ENCODE data around the gene EXT2. TPM values are rescaled to one million over a fixed set of nuclear protein-coding genes. Genes with fewer than 3 reads are reported as not detected.

EXT2 gene
- total and polyA plus RNA-seq, 4 experiments from 2014 or later, result 28.2 to 48.5 (median 35.7) TPM

DNA sequence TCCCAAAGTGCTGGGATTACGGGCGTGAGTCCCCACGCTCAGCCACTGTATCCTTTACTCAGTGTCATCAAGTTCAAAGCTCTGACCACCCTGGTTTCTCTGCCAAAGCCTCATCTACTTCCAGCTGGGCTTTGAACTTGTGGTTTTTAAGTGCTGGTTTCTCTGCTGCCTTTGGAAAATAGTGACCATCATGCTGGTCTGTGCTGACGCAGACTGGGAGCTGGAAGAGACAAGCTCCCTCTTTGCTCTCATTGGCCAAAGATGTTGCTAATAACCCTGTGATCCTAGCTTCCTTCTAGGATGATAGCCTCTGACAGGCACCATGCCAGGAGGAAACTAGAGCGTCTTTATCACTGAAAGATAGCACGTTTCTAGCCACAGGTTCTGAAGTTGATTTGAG, 152.0 kb downstream of the EXT2 start:
- H3K27ac ChIP-seq (ENCODE audit: low read depth, low read length), result no peak overlapping the region
- no peak overlapping the region for H3K4me3 ChIP-seq (ENCODE audit: low read length in 2 of 2)
- ChIA-PET CTCF (ENCODE audit: partially characterized antibody) (no interaction called here), POLR2A (ENCODE audit: partially characterized antibody) (no interaction called here)
- H3K9me3 Mint-ChIP-seq, result peaks cover 0 to 24% (median 16%) of the 10 kb centered on the region in 8 donors
- H3K4me1 ChIP-seq (ENCODE audit: insufficient read depth, low read length), result no peaks in the 10 kb centered on the region
- H3K27me3 ChIP-seq (ENCODE audit: insufficient read depth, low read length), result no peaks in the 10 kb centered on the region
- DNase-seq, result no peak
- H3K9me3 ChIP-seq (ENCODE audit: control insufficient read depth in 1 of 2, low read length in 2 of 2), result no peaks in the 10 kb centered on the region
- no peaks in the 10 kb centered on the region for H3K4me1 Mint-ChIP-seq
- peaks cover 70 to 90% of the 10 kb centered on the region in 2 donors for H3K36me3 Mint-ChIP-seq
- intact Hi-C loops (cut with micrococcal nuclease), result no loop called here
- no peak overlapping the region for H3K4me3 Mint-ChIP-seq
- no peak overlapping the region for H3K27ac Mint-ChIP-seq
- no peaks in the 10 kb centered on the region for H3K36me3 ChIP-seq (ENCODE audit: insufficient read depth, low read length)
- no peaks in the 10 kb centered on the region for H3K27me3 Mint-ChIP-seq

DNA sequence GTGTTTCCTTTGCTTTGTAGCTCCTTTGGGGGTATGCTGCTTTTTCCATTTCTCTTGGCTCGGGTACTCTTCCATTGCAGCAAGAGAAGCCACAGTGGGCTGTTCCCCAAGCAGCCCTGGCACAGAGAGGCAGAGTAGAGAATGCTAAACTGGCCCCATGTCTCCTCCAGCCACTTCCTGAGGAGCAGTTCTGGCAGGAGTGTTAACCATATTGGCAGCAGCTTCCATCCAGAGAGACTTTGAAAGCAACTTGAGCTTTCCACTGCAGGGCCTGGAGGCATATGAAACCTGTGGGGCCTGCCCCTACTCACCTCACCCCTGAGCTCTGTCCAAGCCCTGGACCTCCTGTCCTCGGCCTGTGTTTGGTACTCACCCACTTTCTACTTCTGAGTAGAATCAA, 152.6 kb downstream of the EXT2 start:
- ChIA-PET CTCF (ENCODE audit: partially characterized antibody) (no interaction called here), POLR2A (ENCODE audit: partially characterized antibody) (no interaction called here)
- H3K9me3 ChIP-seq (ENCODE audit: control insufficient read depth in 1 of 2, low read length in 2 of 2), result no peaks in the 10 kb centered on the region
- H3K4me1 Mint-ChIP-seq, result no peaks in the 10 kb centered on the region
- no peak overlapping the region for H3K27ac ChIP-seq (ENCODE audit: low read depth, low read length)
- no peak overlapping the region for H3K4me3 Mint-ChIP-seq
- H3K27me3 ChIP-seq (ENCODE audit: insufficient read depth, low read length), result no peaks in the 10 kb centered on the region
- intact Hi-C loops (cut with micrococcal nuclease), result no loop called here
- no peaks in the 10 kb centered on the region for H3K4me1 ChIP-seq (ENCODE audit: insufficient read depth, low read length)
- H3K36me3 Mint-ChIP-seq, result peaks cover 68 to 94% of the 10 kb centered on the region in 2 donors
- H3K36me3 ChIP-seq (ENCODE audit: insufficient read depth, low read length), result no peaks in the 10 kb centered on the region
- DNase-seq, result no peak
- no peak overlapping the region for H3K27ac Mint-ChIP-seq
- no peaks in the 10 kb centered on the region for H3K27me3 Mint-ChIP-seq
- H3K9me3 Mint-ChIP-seq, result peaks cover 0 to 30% (median 22%) of the 10 kb centered on the region in 8 donors
- no peak overlapping the region for H3K4me3 ChIP-seq (ENCODE audit: low read length in 2 of 2)

DNA sequence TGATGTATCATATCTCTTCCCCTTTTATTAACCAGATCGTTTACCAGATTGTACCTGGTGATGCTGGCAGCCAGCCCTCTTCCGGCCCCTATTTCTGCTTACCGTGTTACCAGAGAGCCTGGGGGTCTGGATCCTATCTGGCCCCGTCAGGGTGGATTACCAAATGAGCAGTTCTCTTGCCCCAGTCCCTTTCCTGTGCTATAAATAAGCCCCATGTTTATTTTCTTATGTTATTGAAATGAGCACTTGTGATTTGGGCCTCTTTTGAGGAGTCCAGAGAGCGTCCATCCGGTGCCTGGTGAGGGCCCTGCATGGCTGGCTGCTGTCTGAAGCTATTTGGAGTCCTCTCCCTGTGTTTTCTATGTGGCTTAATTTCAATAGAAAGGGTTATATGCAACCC, 154.9 kb downstream of the EXT2 start:
- peaks cover 0 to 37% (median 26%) of the 10 kb centered on the region in 8 donors for H3K9me3 Mint-ChIP-seq
- peaks cover 51 to 73% of the 10 kb centered on the region in 2 donors for H3K36me3 Mint-ChIP-seq
- POLR2A ChIA-PET (ENCODE audit: partially characterized antibody), result no interaction called here
- Histone ChIP-seq H3K9me3 (ENCODE audit: control insufficient read depth in 1 of 2, low read length in 2 of 2) (no peaks in the 10 kb centered on the region), H3K4me1 (ENCODE audit: insufficient read depth, low read length) (no peaks in the 10 kb centered on the region), H3K36me3 (ENCODE audit: insufficient read depth, low read length) (no peaks in the 10 kb centered on the region), H3K4me3 (ENCODE audit: low read length in 2 of 2) (no peak overlapping the region), H3K27ac (ENCODE audit: low read depth, low read length) (no peak overlapping the region), H3K27me3 (ENCODE audit: insufficient read depth, low read length) (no peaks in the 10 kb centered on the region)
- peaks cover 0 to under 1% (median 0%) of the 10 kb centered on the region in 4 donors for H3K4me1 Mint-ChIP-seq
- H3K27ac Mint-ChIP-seq, result no peak overlapping the region
- intact Hi-C loops (cut with micrococcal nuclease), result no loop called here
- no peaks in the 10 kb centered on the region for H3K27me3 Mint-ChIP-seq
- CTCF ChIA-PET (ENCODE audit: partially characterized antibody), result no interaction called here
- H3K4me3 Mint-ChIP-seq, result no peak overlapping the region
- no peak for DNase-seq

DNA sequence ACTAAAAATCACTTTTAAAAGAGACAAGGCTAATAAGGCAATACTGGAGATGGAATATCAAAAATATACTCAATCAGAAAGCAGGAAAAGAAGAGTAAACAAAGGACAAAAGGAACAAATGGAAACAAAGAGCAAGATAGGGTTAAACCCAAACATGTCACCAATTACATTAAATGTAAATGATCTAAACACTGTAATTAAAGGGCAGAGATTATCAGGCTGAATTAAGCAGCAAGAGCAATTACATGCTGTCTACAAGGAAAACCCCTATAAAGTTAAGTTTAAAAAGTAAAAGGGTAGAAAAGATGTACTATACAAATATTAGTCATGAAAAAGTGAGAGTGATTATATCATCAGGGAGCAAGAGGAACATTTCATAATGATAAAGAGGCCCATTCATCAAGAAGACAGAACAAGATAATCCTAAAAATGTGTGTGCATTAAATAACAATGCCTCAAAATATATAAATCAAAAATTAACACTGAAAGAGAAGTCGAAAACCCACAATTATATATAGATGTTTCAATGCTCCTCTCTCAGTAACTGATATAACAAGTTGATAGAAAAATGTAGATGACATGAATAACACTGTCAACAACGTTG, 157.6 kb downstream of the EXT2 start:
- POLR2A ChIA-PET (ENCODE audit: partially characterized antibody), result no interaction called here
- no peaks in the 10 kb centered on the region for H3K27me3 ChIP-seq (ENCODE audit: insufficient read depth, low read length)
- peaks cover 13 to 26% (median 20%) of the 10 kb centered on the region in 4 donors for H3K4me1 Mint-ChIP-seq
- no peak overlapping the region for H3K4me3 ChIP-seq (ENCODE audit: low read length in 2 of 2)
- H3K27me3 Mint-ChIP-seq, result no peaks in the 10 kb centered on the region
- H3K4me1 ChIP-seq (ENCODE audit: insufficient read depth, low read length), result peaks cover 19% of the 10 kb centered on the region
- H3K36me3 ChIP-seq (ENCODE audit: insufficient read depth, low read length), result no peaks in the 10 kb centered on the region
- CTCF ChIA-PET (ENCODE audit: partially characterized antibody), result no interaction called here
- no peaks in the 10 kb centered on the region for H3K9me3 ChIP-seq (ENCODE audit: control insufficient read depth in 1 of 2, low read length in 2 of 2)
- peaks cover 0 to 37% (median 26%) of the 10 kb centered on the region in 8 donors for H3K9me3 Mint-ChIP-seq
- DNase-seq, result no peak
- intact Hi-C loops (cut with micrococcal nuclease), result no loop called here
- H3K4me3 Mint-ChIP-seq, result no peak overlapping the region
- no peak overlapping the region for H3K27ac ChIP-seq (ENCODE audit: low read depth, low read length)
- H3K36me3 Mint-ChIP-seq, result peaks cover 33 to 51% of the 10 kb centered on the region in 2 donors
- peak overlapping the region in 1 of 7 donors; percentile 30 for H3K27ac Mint-ChIP-seq

DNA sequence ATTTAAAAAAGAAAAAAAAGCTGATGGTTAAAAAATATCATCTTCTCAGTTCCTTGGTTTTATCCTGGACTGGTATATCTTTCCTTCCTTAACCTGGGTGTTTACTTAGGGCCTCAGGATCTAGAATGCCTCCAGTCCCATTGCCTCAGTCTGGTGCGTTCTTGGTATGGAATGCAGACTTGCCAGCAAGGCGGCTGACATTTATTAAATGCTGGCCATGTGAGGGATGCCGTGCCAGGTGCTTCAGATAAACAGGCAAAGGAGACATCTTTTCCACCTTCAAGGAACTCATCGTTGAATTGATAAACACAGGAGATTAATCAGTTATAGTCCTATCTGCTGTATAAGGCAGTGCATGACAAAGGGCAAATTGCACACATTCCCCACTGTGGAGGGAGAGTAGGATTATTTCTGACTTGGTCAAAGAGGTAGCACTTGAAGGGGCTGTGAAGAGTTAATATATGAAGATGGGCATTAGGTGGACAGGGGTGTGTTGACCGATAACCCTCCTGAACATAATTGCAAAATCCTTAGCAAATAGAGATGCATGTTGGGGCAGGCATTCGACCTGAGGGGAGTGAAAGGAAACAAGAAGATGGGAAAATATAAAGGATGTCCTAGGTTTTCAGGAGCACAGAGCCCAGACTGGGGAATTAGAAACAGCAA, 160.1 kb downstream of the EXT2 start:
- no peak overlapping the region for H3K4me3 ChIP-seq (ENCODE audit: low read length in 2 of 2)
- ChIA-PET POLR2A (ENCODE audit: partially characterized antibody) (no interaction called here), CTCF (ENCODE audit: partially characterized antibody) (no interaction called here)
- peaks cover 32% of the 10 kb centered on the region for H3K4me1 ChIP-seq (ENCODE audit: insufficient read depth, low read length)
- Mint-ChIP-seq H3K9me3 (peaks cover 0 to 30% (median 25%) of the 10 kb centered on the region in 8 donors), H3K36me3 (peaks cover 21 to 27% of the 10 kb centered on the region in 2 donors), H3K27ac (peak overlapping the region in 3 of 7 donors; percentile 5 to 25 (median 10)), H3K4me3 (no peak overlapping the region), H3K27me3 (no peaks in the 10 kb centered on the region), H3K4me1 (peaks cover 22 to 46% (median 31%) of the 10 kb centered on the region in 4 donors)
- no peaks in the 10 kb centered on the region for H3K9me3 ChIP-seq (ENCODE audit: control insufficient read depth in 1 of 2, low read length in 2 of 2)
- DNase-seq, result no peak
- H3K27ac ChIP-seq (ENCODE audit: low read depth, low read length), result no peak overlapping the region
- intact Hi-C loops (cut with micrococcal nuclease), result no loop called here
- H3K36me3 ChIP-seq (ENCODE audit: insufficient read depth, low read length), result no peaks in the 10 kb centered on the region
- no peaks in the 10 kb centered on the region for H3K27me3 ChIP-seq (ENCODE audit: insufficient read depth, low read length)

DNA sequence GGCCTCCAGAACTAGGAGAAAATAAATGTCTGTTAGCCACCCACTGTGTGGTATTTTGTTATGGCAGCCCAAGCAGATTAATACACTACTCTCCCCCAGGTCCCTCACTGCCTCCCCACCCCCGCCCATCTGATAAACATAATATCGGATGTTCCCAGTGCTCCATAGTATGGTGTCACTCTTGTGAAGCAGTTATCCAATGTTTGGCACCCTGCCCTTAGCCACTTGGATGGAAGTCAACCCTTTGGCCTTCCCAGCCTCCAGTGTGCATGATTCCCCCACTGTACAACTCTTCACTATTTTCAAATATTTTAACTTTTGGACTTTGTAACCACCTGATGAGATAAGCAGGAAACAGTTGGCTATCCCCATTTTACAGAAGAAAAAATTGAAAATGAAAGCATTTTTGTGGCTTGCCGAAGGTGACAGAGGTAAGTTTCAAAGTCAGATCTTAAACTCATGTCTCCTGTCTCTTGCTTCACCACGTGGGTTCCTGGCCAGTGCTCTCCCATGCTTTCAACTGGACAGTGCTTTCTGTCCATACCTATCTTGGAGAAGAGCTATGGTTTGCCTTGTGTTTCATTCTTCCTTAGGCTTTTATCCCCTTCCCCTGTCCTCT, 161.3 kb downstream of the EXT2 start:
- CTCF ChIA-PET (ENCODE audit: partially characterized antibody), result no interaction called here
- peak overlapping the region in 7 of 8 donors; percentile 26 to 78 (median 61) for H3K4me3 Mint-ChIP-seq

More for the DNA sequence above, 161.3 kb downstream of the EXT2 start:
- peaks cover 22 to 46% (median 31%) of the 10 kb centered on the region in 4 donors for H3K4me1 Mint-ChIP-seq
- Histone ChIP-seq H3K9me3 (ENCODE audit: control insufficient read depth in 1 of 2, low read length in 2 of 2) (no peaks in the 10 kb centered on the region), H3K27ac (ENCODE audit: low read depth, low read length) (no peak overlapping the region), H3K4me3 (ENCODE audit: low read length in 2 of 2) (no peak overlapping the region), H3K36me3 (ENCODE audit: insufficient read depth, low read length) (no peaks in the 10 kb centered on the region), H3K27me3 (ENCODE audit: insufficient read depth, low read length) (no peaks in the 10 kb centered on the region), H3K4me1 (ENCODE audit: insufficient read depth, low read length) (peaks cover 32% of the 10 kb centered on the region)
- peaks cover 12 to 14% of the 10 kb centered on the region in 2 donors for H3K36me3 Mint-ChIP-seq
- peaks cover 0 to 24% (median 16%) of the 10 kb centered on the region in 8 donors for H3K9me3 Mint-ChIP-seq
- no peak for DNase-seq
- no peaks in the 10 kb centered on the region for H3K27me3 Mint-ChIP-seq
- intact Hi-C loops (cut with micrococcal nuclease), result no loop called here
- peak overlapping the region in 6 of 7 donors; percentile 3 to 84 (median 78) for H3K27ac Mint-ChIP-seq
- POLR2A ChIA-PET (ENCODE audit: partially characterized antibody), result no interaction called here
